Measurements from ENCODE around the gene DEPDC5.

- TF ChIP-seq EZH2 (IDR thresholded peaks at IDR 0.05) (no peak), POLR2AphosphoS5 (IDR thresholded peaks at IDR 0.05; ENCODE audit: borderline replicate concordance, low read depth, low read length) (no peak)
These were observed 46.2 kb downstream of the DEPDC5 start for GRCh38 chr22:31800065-31800464.

All from SK-N-MC (cell line).